HCT116 (cell line): ENCODE data around the gene UBE2E2. TPM values are rescaled to one million over a fixed set of nuclear protein-coding genes. Genes with fewer than 3 reads are reported as not detected.

Experiments used
- ATAC-seq: fragments of 200-7000 bp; cut with Tn5 transposase; 2 replicates; pipeline ENCODE4 v1.9.1; 2020; ENCODE audit warnings: mild to moderate bottlenecking, moderate library complexity
- BruUV-seq: library from RNA; stranded (reverse); fragments of 400-500 nt; replicated peaks from 2 replicates; lab custom pipeline; 2021; lab: Mats Ljungman, UMichigan
- CTCF ChIA-PET: fragments of 300-600 bp; sonication (Branson Sonifier 250); formaldehyde crosslinking; loops from one replicate; lab custom pipeline; 2021; ENCODE audit warnings: antibody characterized with exemption; lab: Charles Lee
- POLR2A ChIA-PET: fragments of 300-600, 350-600 bp; sonication (Branson Sonifier 250); formaldehyde crosslinking; loops from one replicate; lab custom pipeline; 2021; ENCODE audit warnings: antibody characterized with exemption; lab: Charles Lee
- RAD21 ChIA-PET, 2 experiments: fragments of 300-600 bp; sonication (Branson Sonifier 250); formaldehyde crosslinking; loops; one replicate each; lab custom pipeline; 2023; ENCODE audit warnings: low total read pairs in 2 of 2; ENCODE audit not compliant: uncharacterized antibody in 2 of 2, unreplicated experiment in 2 of 2, low non-redundant PET in 1 of 2; lab: Charles Lee
- DNase-seq: peaks from one replicate; pipeline ENCODE4 v3.0.0-alpha.2; 2010; ENCODE audit warnings: low read depth, low spot score
- H2AFZ ChIP-seq: fragments of 200-600 bp; shearing (Covaris generic), sonication (generic); 2 replicates; pipeline ENCODE4 v1.6.1; 2017; ENCODE audit warnings: low read depth, mixed run types, mixed read lengths, antibody characterized with exemption, low read length; ENCODE audit not compliant: poor library complexity, severe bottlenecking
- H3K27ac ChIP-seq: 2 replicates; pipeline ENCODE4 v1.5.1; 2012; ENCODE audit warnings: low read depth, low read length
- H3K27me3 ChIP-seq: fragments of 200-600 bp; sonication (generic); 2 replicates; pipeline ENCODE4 v1.6.1; 2016; ENCODE audit warnings: mixed run types, low read length, mixed read lengths; ENCODE audit not compliant: insufficient read depth
- H3K36me3 ChIP-seq, 2 experiments: fragments of 200-500 bp in 1 of 2; fragments of 200-600 bp in 1 of 2; sonication (Bioruptor generic) in 1 of 2; sonication (generic) in 1 of 2; 2 replicates each; pipeline versions ENCODE4 v1.5.1 to v1.6.1; 2014 to 2016; ENCODE audit warnings: low read length in 2 of 2, inconsistent platforms in 1 of 2, mixed read lengths in 1 of 2, mixed run types in 1 of 2; ENCODE audit not compliant: insufficient read depth in 2 of 2, control insufficient read depth in 1 of 2
- H3K4me1 ChIP-seq, 2 experiments: fragments of 200-600 bp in 1 of 2; sonication (generic) in 1 of 2; 2 replicates each; pipeline versions ENCODE4 v1.5.1 to v1.6.1; 2012 to 2017; ENCODE audit warnings: low read length in 2 of 2, inconsistent platforms in 1 of 2, mild to moderate bottlenecking in 1 of 2, mixed read lengths in 1 of 2, mixed run types in 1 of 2, moderate library complexity in 1 of 2; ENCODE audit not compliant: insufficient read depth in 2 of 2, control insufficient read depth in 1 of 2
- H3K4me2 ChIP-seq: fragments of 200-600 bp; sonication (generic); 2 replicates; pipeline ENCODE4 v1.6.1; 2017; ENCODE audit warnings: mixed run types, low read length, mixed read lengths
- H3K4me3 ChIP-seq, 2 experiments: fragments of 200-600 bp in 1 of 2; sonication (generic) in 1 of 2; replicated peaks in 1 of 2; 2 replicates each; pipeline ENCODE4 v1.5.1; 2011 to 2016; ENCODE audit warnings: low read length in 2 of 2, control low read depth in 1 of 2, low read depth in 1 of 2, mild to moderate bottlenecking in 1 of 2, mixed read lengths in 1 of 2, mixed run types in 1 of 2
- H3K79me2 ChIP-seq: fragments of 200-600 bp; sonication (generic); 2 replicates; pipeline ENCODE4 v1.6.1; 2017; ENCODE audit warnings: mild to moderate bottlenecking, mixed run types, low read length, moderate library complexity, mixed read lengths; ENCODE audit not compliant: insufficient read depth
- H3K9ac ChIP-seq: fragments of 200-600 bp; sonication (generic); 2 replicates; pipeline ENCODE4 v1.6.1; 2016; ENCODE audit warnings: low read length, mixed read lengths
- H3K9me2 ChIP-seq: fragments of 200-600 bp; sonication (generic), shearing (Covaris generic); 2 replicates; pipeline ENCODE4 v1.6.1; 2017; ENCODE audit warnings: mixed run types, mild to moderate bottlenecking, moderate library complexity; ENCODE audit not compliant: insufficient read depth
- H3K9me3 ChIP-seq, 2 experiments: fragments of 200-500 bp in 1 of 2; fragments of 200-600 bp in 1 of 2; sonication (Bioruptor generic) in 1 of 2; sonication (generic) in 1 of 2; 2 replicates each; pipeline ENCODE4 v1.6.1; 2014 to 2017; ENCODE audit warnings: low read length in 2 of 2, mixed read lengths in 2 of 2, inconsistent platforms in 1 of 2, low read depth in 1 of 2, mild to moderate bottlenecking in 1 of 2, mixed run types in 1 of 2, moderate library complexity in 1 of 2; ENCODE audit not compliant: control insufficient read depth in 1 of 2, insufficient read depth in 1 of 2
- H4K20me1 ChIP-seq: fragments of 200-600 bp; sonication (generic), shearing (Covaris generic); 2 replicates; pipeline ENCODE4 v1.6.1; 2017; ENCODE audit warnings: mixed run types, mild to moderate bottlenecking, moderate library complexity; ENCODE audit not compliant: insufficient read depth
- CEBPB ChIP-seq: IDR thresholded peaks from 2 replicates; pipeline ENCODE4 v1.6.1; 2012; ENCODE audit warnings: low read depth
- EGR1 ChIP-seq: IDR thresholded peaks from 2 replicates; pipeline ENCODE4 v1.6.1; 2012; ENCODE audit warnings: low read depth
- ELF1 ChIP-seq: IDR thresholded peaks from 2 replicates; pipeline ENCODE4 v1.6.1; 2012; ENCODE audit warnings: low read depth, borderline replicate concordance
- FOSL1 ChIP-seq: IDR thresholded peaks from 2 replicates; pipeline ENCODE4 v1.6.1; 2012; ENCODE audit warnings: low read depth
- JUND ChIP-seq: IDR thresholded peaks from 2 replicates; pipeline ENCODE4 v1.6.1; 2012
- POLR2A ChIP-seq: IDR thresholded peaks from 2 replicates; pipeline ENCODE4 v1.7.0; 2011; ENCODE audit warnings: borderline replicate concordance; ENCODE audit not compliant: insufficient read depth, insufficient read length; ENCODE audit errors: extremely low read depth
- SIN3A ChIP-seq: IDR thresholded peaks from 2 replicates; pipeline ENCODE4 v1.6.1; 2012; ENCODE audit warnings: low read depth
- SP1 ChIP-seq: IDR thresholded peaks from 2 replicates; pipeline ENCODE4 v1.6.1; 2012; ENCODE audit warnings: low read depth
- SRF ChIP-seq: IDR thresholded peaks from 2 replicates; pipeline ENCODE4 v1.6.1; 2012; ENCODE audit warnings: low read depth
- TCF7L2 ChIP-seq: IDR thresholded peaks from 2 replicates; pipeline ENCODE4 v1.7.0; 2011; ENCODE audit warnings: borderline replicate concordance, inconsistent platforms; ENCODE audit not compliant: insufficient read depth, insufficient read length; ENCODE audit errors: extremely low read depth
- YY1 ChIP-seq: IDR thresholded peaks from 2 replicates; pipeline ENCODE4 v1.6.1; 2011; ENCODE audit warnings: low read length, low read depth, moderate library complexity, mild to moderate bottlenecking; ENCODE audit not compliant: insufficient replicate concordance; ENCODE audit errors: extremely low read depth
- ZNF274 ChIP-seq: fragments of 200-500 bp; sonication (Bioruptor generic); IDR thresholded peaks from 2 replicates; pipeline ENCODE4 v1.6.1; 2014; ENCODE audit warnings: mild to moderate bottlenecking, low read depth, low read length, inconsistent platforms
- intact Hi-C: fragments of 100-400 bp; cut with micrococcal nuclease; formaldehyde crosslinking; loops from 2 replicates; pipeline ENCODE4 v1.10.0; 2022
- total RNA-seq: library from RNA; stranded (reverse); gene quantifications from one replicate; pipeline ENCODE4 v1.2.1, GENCODE V29; 2021; ENCODE audit not compliant: unreplicated experiment
- TF ChIP-seq, protein P1 (sequence below), 3 experiments: fragments of 200-600 bp in 1 of 3; sonication (generic) in 1 of 3; IDR thresholded peaks in 2 of 3; conservative IDR thresholded peaks in 1 of 3; 2 replicates each; pipeline ENCODE4 v1.5.1; 2012 to 2017; ENCODE audit warnings: low read depth in 2 of 3, low read length in 2 of 3, antibody characterized with exemption in 1 of 3, borderline replicate concordance in 1 of 3, control low read depth in 1 of 3, mild to moderate bottlenecking in 1 of 3, mixed read lengths in 1 of 3, mixed run types in 1 of 3, moderate library complexity in 1 of 3; ENCODE audit not compliant: insufficient read depth in 1 of 3
- TF ChIP-seq, protein P2 (sequence below): IDR thresholded peaks from 2 replicates; pipeline ENCODE4 v1.6.1; 2012; ENCODE audit warnings: low read depth

The UBE2E2 gene
- total RNA-seq, 1 experiment from 2014 or later, result 21.4 TPM

DNA sequence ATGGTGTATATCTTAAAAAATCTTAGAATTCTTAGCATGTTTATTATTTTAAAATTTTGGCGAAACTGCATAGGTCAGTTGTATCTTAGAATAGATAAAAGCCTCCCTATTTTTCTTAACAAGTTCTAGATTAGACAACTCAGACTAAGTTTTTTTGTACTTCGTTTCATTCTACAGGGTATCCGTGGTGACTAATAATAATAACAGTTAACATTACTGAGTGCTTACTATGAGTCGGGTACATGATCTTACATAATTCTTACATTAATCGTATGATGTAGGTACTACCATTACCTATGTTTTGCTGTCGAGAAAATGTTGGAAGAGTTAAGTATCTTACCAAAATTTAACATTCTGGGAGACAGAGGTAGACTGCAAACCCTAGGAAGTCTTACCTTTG is 60.7 kb downstream of the UBE2E2 start (continued):
- TF ChIP-seq EGR1, result no peak
- TF ChIP-seq ZNF274, result no peak
- TF ChIP-seq TCF7L2, result no peak
- no peak for TF ChIP-seq ELF1
- TF ChIP-seq SIN3A, result no peak
- TF ChIP-seq, all 23 proteins: peak for 0

DNA sequence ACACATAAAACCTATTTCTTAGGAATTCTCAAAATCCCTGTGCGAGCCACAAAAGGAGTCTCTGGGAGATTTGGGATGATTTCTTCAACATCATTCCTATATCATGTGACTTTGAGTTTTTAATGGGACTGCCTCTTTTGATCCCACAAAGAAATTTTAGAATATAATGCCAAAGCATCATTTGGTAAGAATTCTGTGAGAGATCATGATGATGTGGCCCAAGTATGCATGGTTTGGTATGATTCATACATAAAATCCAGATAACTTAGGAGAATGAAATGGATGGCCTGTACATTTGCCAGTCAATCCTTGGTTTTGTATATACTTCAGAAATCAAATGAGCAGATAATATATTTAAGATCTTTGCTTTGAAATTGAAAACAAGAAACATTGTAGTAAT is 61.3 kb downstream of the UBE2E2 start:
- H3K4me3 ChIP-seq, result no peak overlapping the region
- no TSS peak for BruUV-seq
- DNase-seq, result no peak
- H3K9ac ChIP-seq, result no peak overlapping the region
- H4K20me1 ChIP-seq, result no peaks in the 10 kb centered on the region
- POLR2A ChIA-PET, result no interaction called here
- no peaks in the 10 kb centered on the region for H3K27me3 ChIP-seq
- no peaks in the 10 kb centered on the region for H3K36me3 ChIP-seq
- H3K4me1 ChIP-seq, result peaks cover 0 to 8% of the 10 kb centered on the region in 2 experiments; a peak in 2 of 4 replicates
- TF ChIP-seq FOSL1, result no peak
- TF ChIP-seq ZNF274, result no peak
- TF ChIP-seq SIN3A, result no peak
- no peak for TF ChIP-seq CEBPB
- TF ChIP-seq, all 23 proteins: peak for 0
- no peaks in the 10 kb centered on the region for H3K9me3 ChIP-seq
- H3K9me2 ChIP-seq, result no peaks in the 10 kb centered on the region
- CTCF ChIA-PET, result no interaction called here
- ATAC-seq, result no peak
- no peak overlapping the region for H3K27ac ChIP-seq
- H3K79me2 ChIP-seq, result no peaks in the 10 kb centered on the region
- RAD21 ChIA-PET, result no interaction called here
- no peak overlapping the region for H3K4me2 ChIP-seq
- no peak overlapping the region for H2AFZ ChIP-seq
- intact Hi-C loops, result no loop called here

DNA sequence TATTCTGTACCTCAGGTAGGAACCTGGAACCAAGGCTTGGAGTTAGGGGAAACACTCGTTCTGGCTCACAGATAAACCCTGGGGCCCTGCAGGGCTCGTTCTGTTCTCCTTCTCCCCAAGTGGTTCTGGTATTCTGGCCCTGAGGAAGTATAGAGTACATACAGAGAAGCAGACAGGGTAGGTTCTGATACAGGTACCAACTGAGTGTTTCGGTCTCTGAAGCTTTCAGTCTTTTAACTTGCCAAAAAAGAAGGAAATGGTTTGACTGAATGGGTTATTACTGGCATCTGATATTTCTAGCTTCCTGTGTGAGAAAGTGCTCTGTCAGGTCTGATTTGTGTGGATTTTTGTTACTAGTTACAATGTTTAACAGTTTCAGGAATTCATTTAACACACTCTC is 67.3 kb downstream of the UBE2E2 start:
- Histone ChIP-seq H2AFZ (no peak overlapping the region), H3K4me1 (no peaks in the 10 kb centered on the region), H3K4me3 (no peak overlapping the region), H3K79me2 (no peaks in the 10 kb centered on the region), H3K9me2 (no peaks in the 10 kb centered on the region), H4K20me1 (no peaks in the 10 kb centered on the region), H3K36me3 (no peaks in the 10 kb centered on the region), H3K27me3 (no peaks in the 10 kb centered on the region), H3K9me3 (no peaks in the 10 kb centered on the region), H3K27ac (no peak overlapping the region), H3K9ac (no peak overlapping the region), H3K4me2 (no peak overlapping the region)
- DNase-seq (no peak), ATAC-seq (no peak)
- ChIA-PET RAD21 (no interaction called here), POLR2A (no interaction called here), CTCF (no interaction called here)
- intact Hi-C loops, result no loop called here
- BruUV-seq, result no TSS peak
- TF ChIP-seq EGR1 (no peak), POLR2A (no peak), CEBPB (no peak), SP1 (no peak), FOSL1 (no peak), ZNF274 (no peak), SRF (no peak), TCF7L2 (no peak), YY1 (no peak), JUND (no peak)
- TF ChIP-seq, protein P1, sequence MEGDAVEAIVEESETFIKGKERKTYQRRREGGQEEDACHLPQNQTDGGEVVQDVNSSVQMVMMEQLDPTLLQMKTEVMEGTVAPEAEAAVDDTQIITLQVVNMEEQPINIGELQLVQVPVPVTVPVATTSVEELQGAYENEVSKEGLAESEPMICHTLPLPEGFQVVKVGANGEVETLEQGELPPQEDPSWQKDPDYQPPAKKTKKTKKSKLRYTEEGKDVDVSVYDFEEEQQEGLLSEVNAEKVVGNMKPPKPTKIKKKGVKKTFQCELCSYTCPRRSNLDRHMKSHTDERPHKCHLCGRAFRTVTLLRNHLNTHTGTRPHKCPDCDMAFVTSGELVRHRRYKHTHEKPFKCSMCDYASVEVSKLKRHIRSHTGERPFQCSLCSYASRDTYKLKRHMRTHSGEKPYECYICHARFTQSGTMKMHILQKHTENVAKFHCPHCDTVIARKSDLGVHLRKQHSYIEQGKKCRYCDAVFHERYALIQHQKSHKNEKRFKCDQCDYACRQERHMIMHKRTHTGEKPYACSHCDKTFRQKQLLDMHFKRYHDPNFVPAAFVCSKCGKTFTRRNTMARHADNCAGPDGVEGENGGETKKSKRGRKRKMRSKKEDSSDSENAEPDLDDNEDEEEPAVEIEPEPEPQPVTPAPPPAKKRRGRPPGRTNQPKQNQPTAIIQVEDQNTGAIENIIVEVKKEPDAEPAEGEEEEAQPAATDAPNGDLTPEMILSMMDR (IDR thresholded peaks at IDR 0.05 in 2 of 3, conservative IDR thresholded peaks at IDR 0.05 in 1 of 3; ENCODE audit: borderline replicate concordance in 1 of 3, insufficient read depth in 1 of 3, low read depth in 2 of 3, low read length in 2 of 3), result no peak
- TF ChIP-seq, protein P2, sequence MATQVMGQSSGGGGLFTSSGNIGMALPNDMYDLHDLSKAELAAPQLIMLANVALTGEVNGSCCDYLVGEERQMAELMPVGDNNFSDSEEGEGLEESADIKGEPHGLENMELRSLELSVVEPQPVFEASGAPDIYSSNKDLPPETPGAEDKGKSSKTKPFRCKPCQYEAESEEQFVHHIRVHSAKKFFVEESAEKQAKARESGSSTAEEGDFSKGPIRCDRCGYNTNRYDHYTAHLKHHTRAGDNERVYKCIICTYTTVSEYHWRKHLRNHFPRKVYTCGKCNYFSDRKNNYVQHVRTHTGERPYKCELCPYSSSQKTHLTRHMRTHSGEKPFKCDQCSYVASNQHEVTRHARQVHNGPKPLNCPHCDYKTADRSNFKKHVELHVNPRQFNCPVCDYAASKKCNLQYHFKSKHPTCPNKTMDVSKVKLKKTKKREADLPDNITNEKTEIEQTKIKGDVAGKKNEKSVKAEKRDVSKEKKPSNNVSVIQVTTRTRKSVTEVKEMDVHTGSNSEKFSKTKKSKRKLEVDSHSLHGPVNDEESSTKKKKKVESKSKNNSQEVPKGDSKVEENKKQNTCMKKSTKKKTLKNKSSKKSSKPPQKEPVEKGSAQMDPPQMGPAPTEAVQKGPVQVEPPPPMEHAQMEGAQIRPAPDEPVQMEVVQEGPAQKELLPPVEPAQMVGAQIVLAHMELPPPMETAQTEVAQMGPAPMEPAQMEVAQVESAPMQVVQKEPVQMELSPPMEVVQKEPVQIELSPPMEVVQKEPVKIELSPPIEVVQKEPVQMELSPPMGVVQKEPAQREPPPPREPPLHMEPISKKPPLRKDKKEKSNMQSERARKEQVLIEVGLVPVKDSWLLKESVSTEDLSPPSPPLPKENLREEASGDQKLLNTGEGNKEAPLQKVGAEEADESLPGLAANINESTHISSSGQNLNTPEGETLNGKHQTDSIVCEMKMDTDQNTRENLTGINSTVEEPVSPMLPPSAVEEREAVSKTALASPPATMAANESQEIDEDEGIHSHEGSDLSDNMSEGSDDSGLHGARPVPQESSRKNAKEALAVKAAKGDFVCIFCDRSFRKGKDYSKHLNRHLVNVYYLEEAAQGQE, result no peak
